GM21737 (cell line): Measurements from ENCODE around the gene TULP1.
A peak's percentile ranks its signal among the peaks of the same experiment; 100 is the strongest.

Source experiments
- ATAC-seq: cut with Tn5 transposase; IDR thresholded peaks from one replicate; pipeline ENCODE4 v1.9.1; 2021; ENCODE audit warnings: mild to moderate bottlenecking, moderate library complexity; ENCODE audit not compliant: unreplicated experiment

TULP1 gene

DNA sequence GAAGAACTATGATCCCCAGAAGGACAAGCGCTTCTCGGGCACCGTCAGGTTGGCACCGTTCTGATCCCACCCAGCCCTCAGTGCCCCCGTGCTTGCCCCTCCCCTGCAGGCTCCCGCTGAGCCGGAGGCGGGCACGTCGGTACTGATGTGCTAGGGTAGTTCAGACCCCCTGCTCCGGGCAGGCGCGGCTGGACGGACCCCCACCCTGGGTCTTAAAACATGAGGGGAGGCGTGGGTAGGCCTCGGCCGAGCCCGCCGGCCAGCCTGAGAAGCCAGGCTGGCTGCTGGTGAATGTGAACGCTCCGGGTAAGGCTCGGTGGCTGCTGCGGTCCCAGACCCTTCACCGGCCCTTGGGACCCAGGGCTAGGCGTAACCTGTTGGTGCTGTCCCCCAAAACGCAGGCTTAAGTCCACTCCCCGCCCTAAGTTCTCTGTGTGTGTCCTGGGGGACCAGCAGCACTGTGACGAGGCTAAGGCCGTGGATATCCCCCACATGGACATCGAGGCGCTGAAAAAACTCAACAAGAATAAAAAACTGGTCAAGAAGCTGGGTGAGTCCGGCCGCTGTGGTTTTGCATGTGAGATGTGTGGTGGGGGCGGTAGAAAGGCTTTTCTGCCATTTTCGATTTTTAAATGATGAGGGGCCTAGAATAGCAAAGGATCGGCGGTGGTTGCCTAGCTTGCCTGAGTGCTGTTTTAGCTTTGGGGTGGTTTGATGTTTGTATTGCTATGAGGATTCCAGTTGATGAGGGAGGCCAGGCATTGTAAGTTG is 43.5 kb downstream of the TULP1 start:
- no peak for ATAC-seq

DNA sequence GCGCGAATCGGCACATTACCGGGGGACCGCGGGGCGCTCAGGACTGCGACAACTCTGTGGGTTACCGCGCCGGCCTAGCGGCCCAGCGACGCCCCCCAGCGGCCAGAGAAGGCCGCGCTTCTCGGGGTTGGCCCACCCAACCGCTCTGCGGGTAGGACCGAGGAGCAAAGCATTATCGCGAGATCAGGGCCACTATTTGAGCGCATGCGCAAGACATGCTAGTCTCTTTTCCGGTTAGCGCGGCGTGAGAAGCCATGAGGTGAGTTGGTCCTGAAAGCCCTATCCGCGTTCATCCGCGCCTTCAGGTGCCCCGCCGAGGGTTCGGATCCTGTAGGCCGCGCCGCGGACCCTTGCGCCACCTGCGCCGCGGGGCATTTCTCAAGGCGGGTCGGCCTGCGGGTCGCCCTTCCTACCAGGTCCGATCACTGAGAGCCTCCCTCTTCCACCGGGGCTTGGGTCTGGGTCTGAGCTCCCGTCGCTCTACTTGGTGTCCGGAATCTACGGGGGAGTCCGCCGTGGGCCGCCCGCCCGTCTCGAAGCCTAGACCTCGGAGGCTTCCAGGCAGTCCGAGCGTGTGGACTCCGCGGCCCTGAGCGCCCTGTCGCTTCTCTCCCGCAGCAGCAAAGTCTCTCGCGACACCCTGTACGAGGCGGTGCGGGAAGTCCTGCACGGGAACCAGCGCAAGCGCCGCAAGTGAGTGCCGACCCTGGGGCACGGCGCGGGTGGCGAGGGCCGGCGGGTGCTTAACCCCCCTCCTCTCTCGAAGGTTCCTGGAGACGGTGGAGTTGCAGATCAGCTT is 44.3 kb downstream of the TULP1 start, which contains the start of gene RPL10A:
TSS of gene RPL10A (plus strand) at position 221 of the 799 bp plus-strand sequence. CDS start at position 255, 34 bp downstream.
- peak; percentile 85 for ATAC-seq

DNA sequence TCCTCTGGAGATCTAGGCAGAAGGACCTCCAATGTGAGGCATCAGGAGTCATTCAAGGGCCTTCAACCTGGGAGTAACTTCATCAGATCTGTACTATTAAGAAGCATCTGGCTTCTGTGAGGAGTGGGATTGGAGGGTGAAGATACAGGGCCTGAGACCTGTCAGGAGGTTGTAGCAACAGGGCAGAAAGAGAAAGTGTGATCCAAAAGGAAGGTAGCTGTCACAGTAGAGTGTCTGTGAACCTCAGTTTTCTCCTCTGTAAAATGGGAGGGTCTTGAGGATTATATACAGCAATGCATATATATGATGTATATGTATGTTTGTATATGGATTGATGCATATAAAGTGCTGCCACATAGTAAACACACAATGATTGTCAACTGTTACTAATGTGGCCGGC is 47.0 kb downstream of the TULP1 start:
- ATAC-seq, result no peak

DNA sequence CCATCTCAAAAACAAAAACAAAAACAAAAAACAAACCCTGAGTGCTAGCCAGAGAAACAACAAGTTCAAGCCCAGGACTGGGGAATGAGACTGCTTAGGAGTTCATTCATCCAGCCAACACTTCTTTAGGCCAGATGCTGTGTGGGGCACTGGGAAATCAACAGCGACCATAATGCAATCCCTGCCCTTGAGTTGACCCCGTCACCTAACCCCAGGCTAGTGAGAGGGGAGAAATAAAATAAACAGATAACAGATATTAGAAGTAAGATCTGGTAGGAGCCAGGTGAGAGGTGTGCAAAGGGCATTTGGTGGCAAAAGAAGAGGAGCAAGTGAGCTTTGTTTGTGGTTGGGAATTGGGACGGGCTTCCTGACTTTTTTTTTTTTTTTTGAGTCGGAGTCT is 49.4 kb downstream of the TULP1 start:
- no peak for ATAC-seq

DNA sequence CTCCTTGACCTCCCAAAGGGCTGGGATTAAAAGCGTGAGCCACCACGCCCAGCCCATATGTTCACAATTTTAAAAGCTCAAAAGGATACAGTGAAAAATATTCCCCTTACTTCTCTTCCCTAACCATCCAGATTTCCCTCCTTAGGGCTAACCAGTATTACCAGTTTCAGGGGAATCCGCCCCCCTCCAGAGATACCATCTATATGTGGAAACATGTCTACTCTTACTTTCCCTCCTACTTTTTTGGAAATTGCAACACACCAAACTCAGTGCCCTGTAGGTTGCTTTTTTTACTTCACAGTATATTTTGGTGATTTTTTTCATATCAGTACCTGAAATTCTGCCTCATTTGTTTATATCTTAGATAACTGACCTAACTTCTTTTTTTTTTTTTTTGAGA is 51.4 kb downstream of the TULP1 start:
- ATAC-seq, result no peak

DNA sequence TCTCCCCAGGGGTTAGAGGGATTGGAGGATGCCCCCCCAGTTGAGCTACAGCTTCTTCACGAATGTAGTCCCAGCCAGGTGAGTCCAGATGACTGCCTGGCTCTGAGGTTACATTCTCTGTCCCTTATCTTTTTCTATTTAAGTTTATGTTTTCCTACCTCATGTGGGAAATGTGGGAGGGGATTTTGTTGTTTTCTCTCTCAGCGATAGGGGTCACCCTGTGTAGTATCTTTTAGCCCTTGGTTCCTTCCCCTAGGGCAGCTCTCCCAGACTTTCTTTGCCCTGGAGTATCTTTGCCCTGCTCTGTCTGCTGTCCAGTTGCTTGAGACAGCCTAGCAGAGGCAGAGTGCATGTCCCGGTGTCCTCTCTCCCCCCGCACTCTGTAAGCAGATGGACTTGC is 54.8 kb downstream of the TULP1 start:
- ATAC-seq, result no peak

DNA sequence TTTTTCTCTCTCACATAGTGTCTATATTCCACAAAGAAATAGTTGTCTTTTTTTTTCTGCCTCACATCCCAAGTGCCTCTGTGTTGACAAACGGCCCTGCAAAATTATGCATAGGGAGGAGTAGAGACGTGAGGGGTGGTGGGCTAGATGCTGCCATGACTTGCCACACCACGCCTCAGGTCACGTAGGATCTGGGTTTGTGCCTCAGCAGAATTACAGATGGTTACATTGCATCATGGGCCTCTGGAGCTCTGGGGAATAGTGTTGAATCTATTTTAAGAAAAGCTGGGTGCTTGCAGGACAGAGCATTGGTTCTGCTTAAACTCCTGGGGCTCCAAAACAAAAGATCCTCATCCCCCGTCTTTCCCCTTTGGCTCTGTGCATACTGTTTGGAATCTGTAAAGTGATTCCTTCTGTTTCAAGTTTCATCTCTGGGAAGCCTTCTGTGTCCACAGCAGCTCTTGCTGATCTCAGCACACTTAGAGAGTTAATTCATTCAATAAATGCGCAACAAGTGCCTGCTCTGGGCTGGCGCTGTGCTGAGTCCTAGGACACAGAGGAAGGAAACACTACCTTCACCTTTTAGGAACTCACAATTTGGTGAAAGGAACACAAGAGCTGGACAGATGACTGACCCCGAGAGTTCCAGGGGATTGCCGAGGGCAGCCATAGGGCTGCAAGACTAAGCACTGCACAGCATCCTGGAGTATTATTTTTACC is 58.1 kb downstream of the TULP1 start:
- ATAC-seq, result no peak

DNA sequence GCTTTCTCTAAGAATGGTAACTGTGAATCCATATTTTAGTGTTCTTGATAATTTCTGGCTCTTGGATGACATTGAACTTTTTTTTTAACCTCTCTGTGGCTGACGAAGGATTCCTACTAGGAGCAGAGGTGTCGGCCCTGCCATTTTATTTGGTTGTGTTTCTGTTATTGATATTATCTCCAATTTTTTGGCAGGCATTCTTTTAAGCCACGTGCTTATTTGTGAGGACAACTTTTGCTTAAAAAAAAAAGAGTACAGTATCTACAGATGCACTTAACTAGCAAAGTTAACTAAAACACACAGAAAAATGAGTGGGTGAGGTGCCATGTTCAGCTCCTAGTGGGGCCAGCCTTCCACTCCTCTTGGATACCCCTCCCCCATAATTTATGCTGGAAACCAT is 59.5 kb downstream of the TULP1 start:
- no peak for ATAC-seq

DNA sequence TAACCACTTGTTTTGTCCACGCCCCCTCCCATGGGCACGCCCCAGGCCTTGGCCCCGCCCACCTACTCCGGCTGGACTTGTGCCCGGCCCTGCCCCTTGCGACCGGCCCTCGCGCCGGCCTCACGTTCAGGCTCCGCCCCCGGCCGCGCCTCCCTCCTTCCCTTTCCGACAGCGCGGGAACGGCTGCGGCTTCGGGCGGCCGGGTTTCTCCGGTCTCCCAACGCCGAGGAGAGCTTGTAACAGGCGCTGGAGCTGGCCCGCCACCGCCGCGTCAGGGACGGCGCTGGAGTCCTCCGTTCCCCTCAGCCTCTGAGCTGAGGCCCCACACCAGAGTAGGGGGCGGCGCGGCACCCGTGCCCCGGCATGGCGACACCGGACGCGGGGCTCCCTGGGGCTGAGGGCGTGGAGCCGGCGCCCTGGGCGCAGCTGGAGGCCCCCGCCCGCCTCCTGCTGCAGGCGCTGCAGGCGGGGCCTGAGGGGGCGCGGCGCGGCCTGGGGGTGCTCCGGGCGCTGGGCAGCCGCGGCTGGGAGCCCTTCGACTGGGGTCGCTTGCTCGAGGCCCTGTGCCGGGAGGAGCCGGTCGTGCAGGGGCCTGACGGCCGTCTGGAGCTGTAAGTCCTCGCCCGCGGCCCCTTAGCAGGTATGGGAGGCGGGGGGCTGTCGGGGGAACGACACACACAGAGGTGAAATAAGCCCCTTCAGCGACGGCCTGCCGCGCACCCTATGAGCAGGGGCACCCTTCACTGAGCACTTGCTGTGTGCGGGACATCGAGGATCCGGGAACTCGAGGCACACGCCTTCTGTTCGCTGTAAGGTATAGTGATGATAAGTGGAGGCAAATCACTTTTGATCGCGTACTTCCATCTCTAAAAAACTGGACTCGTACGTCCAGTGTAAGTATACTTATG is 60.3 kb downstream of the TULP1 start, which contains the start of gene FANCE:
TSS of gene FANCE (plus strand) at position 156 of the 908 bp plus-strand sequence. CDS start at position 364, 208 bp downstream.
- peak; percentile 87 for ATAC-seq

DNA sequence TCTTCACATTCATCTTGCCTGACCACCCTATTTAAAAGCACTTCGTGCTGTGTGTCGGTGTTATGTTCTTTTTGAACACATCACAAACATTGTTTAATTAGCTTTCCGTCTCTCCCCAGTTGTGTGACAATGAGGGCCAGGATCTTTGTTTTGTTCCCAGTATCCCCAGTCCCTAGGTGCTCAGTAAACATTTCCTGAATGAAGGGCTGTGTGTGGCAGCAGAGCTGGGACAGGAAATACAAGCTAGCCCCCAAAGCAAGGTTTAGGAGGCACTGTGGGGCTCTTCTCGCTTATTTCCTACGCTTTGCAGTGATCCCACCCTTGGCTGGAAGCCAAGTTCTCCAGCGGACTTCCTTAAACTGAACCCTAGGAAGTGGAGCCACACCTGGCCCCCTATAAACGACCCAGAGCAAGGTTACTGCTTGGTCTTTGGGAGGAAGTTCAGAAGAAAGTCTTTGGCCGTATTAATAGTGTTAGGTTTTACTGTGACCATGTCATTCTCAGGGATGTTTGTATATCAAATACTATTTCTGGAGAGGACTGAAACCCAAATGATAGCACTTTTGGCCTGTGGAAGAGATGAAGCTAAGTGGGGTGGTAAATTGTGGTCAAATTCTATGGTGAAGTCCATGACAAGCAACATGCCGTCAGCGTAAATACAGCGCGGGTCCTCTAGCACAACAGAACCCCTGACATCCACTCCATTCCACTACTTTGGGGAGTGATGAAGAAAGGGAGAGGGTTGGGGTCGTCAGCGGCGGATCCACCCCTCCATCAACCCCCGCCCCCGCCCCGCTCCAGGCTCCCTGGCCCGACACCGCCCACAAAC is 61.1 kb downstream of the TULP1 start:
- ATAC-seq, result no peak

DNA sequence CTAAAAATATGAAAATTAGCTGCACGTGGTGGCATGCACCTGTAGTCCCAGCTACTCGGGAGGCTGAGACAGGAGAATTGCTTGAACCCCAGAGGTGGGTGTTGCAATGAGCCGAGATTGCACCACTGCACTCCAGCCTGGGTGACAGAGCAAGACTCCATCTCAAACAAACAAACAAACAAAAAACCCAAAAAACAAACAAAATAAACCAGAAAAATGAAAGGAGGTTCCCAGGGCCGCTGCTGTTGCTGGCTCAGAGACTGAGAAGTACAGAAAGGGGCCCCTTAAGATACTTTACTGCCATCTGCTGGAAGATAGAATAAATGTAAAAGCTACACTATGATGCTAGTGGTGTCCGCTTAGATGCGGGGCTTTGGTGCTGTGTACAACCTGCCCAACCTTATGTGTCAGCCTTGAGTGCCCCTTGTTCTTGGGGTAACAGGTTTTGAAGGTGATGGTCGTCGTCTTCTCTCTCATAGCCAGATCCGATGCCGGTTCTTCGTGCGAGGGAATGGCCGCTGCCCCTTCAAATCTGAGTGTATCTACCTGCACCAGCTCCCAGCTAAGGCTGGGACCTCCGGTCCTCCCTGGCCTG is 63.3 kb downstream of the TULP1 start:
- peak; percentile 37 for ATAC-seq

DNA sequence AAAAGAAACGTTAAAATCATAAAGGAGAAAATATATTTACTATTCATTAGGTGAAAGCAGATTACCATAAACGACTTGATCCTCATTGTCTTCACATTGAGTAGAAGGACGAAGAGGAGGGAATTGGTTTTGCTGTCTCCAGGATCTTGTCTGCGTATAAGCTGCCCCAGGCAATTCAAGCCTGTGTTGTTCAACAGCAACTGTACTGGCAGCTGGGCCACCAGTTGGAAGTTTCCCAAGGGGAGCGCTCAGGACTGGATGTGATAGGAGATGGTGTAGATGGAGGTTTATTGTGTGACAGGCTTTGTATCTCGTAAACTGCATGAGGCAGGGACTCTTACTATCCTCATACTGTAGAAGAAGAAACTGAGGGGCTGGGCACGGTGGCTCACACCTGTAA is 64.5 kb downstream of the TULP1 start:
- no peak for ATAC-seq
